HG03108 (cell line): Measurements from ENCODE around the gene DDX39B.
"Not testable (repeated sequence)": the region's sequence is repeated elsewhere in the genome, so short reads cannot be mapped to it uniquely, and the experiment has no call there.

Experiments
- ATAC-seq: cut with Tn5 transposase; IDR thresholded peaks from one replicate; pipeline ENCODE4 v1.9.1; 2021; ENCODE audit warnings: moderate library complexity; ENCODE audit not compliant: unreplicated experiment

DDX39B gene

DNA sequence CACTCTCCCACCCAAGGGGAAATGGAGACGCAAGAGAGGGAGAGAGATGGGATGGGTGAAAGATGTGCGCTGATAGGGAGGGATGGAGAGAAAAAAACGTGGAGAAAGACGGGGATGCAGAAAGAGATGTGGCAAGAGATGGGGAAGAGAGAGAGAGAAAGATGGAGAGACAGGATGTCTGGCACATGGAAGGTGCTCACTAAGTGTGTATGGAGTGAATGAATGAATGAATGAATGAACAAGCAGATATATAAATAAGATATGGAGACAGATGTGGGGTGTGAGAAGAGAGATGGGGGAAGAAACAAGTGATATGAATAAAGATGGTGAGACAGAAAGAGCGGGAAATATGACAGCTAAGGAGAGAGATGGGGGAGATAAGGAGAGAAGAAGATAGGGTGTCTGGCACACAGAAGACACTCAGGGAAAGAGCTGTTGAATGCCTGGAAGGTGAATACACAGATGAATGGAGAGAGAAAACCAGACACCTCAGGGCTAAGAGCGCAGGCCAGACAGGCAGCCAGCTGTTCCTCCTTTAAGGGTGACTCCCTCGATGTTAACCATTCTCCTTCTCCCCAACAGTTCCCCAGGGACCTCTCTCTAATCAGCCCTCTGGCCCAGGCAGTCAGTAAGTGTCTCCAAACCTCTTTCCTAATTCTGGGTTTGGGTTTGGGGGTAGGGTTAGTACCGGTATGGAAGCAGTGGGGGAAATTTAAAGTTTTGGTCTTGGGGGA is 34.3 kb upstream of the DDX39B start:
- ATAC-seq: no peak

DNA sequence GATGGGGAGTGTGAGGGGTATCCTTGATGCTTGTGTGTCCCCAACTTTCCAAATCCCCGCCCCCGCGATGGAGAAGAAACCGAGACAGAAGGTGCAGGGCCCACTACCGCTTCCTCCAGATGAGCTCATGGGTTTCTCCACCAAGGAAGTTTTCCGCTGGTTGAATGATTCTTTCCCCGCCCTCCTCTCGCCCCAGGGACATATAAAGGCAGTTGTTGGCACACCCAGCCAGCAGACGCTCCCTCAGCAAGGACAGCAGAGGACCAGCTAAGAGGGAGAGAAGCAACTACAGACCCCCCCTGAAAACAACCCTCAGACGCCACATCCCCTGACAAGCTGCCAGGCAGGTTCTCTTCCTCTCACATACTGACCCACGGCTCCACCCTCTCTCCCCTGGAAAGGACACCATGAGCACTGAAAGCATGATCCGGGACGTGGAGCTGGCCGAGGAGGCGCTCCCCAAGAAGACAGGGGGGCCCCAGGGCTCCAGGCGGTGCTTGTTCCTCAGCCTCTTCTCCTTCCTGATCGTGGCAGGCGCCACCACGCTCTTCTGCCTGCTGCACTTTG is 33.6 kb upstream of the DDX39B start, which contains the start of gene TNF:
TSS of gene TNF (plus strand) at position 231 of the 567 bp plus-strand sequence. CDS start at position 408, 177 bp downstream.
- ATAC-seq: peak; percentile 18

DNA sequence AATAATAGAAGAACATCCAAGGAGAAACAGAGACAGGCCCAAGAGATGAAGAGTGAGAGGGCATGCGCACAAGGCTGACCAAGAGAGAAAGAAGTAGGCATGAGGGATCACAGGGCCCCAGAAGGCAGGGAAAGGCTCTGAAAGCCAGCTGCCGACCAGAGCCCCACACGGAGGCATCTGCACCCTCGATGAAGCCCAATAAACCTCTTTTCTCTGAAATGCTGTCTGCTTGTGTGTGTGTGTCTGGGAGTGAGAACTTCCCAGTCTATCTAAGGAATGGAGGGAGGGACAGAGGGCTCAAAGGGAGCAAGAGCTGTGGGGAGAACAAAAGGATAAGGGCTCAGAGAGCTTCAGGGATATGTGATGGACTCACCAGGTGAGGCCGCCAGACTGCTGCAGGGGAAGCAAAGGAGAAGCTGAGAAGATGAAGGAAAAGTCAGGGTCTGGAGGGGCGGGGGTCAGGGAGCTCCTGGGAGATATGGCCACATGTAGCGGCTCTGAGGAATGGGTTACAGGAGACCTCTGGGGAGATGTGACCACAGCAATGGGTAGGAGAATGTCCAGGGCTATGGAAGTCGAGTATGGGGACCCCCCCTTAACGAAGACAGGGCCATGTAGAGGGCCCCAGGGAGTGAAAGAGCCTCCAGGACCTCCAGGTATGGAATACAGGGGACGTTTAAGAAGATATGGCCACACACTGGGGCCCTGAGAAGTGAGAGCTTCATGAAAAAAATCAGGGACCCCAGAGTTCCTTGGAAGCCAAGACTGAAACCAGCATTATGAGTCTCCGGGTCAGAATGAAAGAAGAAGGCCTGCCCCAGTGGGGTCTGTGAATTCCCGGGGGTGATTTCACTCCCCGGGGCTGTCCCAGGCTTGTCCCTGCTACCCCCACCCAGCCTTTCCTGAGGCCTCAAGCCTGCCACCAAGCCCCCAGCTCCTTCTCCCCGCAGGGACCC is 32.6 kb upstream of the DDX39B start:
- ATAC-seq: no peak

DNA sequence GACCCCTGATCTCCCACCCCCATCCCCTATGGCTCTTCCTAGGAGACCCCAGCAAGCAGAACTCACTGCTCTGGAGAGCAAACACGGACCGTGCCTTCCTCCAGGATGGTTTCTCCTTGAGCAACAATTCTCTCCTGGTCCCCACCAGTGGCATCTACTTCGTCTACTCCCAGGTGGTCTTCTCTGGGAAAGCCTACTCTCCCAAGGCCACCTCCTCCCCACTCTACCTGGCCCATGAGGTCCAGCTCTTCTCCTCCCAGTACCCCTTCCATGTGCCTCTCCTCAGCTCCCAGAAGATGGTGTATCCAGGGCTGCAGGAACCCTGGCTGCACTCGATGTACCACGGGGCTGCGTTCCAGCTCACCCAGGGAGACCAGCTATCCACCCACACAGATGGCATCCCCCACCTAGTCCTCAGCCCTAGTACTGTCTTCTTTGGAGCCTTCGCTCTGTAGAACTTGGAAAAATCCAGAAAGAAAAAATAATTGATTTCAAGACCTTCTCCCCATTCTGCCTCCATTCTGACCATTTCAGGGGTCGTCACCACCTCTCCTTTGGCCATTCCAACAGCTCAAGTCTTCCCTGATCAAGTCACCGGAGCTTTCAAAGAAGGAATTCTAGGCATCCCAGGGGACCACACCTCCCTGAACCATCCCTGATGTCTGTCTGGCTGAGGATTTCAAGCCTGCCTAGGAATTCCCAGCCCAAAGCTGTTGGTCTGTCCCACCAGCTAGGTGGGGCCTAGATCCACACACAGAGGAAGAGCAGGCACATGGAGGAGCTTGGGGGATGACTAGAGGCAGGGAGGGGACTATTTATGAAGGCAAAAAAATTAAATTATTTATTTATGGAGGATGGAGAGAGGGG is 31.7 kb upstream of the DDX39B start:
- no peak for ATAC-seq

DNA sequence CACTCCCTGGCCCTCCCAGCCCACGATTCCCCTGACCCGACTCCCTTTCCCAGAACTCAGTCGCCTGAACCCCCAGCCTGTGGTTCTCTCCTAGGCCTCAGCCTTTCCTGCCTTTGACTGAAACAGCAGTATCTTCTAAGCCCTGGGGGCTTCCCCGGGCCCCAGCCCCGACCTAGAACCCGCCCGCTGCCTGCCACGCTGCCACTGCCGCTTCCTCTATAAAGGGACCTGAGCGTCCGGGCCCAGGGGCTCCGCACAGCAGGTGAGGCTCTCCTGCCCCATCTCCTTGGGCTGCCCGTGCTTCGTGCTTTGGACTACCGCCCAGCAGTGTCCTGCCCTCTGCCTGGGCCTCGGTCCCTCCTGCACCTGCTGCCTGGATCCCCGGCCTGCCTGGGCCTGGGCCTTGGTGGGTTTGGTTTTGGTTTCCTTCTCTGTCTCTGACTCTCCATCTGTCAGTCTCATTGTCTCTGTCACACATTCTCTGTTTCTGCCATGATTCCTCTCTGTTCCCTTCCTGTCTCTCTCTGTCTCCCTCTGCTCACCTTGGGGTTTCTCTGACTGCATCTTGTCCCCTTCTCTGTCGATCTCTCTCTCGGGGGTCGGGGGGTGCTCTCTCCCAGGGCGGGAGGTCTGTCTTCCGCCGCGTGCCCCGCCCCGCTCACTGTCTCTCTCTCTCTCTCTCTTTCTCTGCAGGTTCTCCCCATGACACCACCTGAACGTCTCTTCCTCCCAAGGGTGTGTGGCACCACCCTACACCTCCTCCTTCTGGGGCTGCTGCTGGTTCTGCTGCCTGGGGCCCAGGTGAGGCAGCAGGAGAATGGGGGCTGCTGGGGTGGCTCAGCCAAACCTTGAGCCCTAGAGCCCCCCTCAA is 30.5 kb upstream of the DDX39B start, which contains the start of gene LTA:
TSS of gene LTA (plus strand) at position 249 of the 871 bp plus-strand sequence. CDS start at position 703, 454 bp downstream.
- peak; percentile 25 for ATAC-seq

DNA sequence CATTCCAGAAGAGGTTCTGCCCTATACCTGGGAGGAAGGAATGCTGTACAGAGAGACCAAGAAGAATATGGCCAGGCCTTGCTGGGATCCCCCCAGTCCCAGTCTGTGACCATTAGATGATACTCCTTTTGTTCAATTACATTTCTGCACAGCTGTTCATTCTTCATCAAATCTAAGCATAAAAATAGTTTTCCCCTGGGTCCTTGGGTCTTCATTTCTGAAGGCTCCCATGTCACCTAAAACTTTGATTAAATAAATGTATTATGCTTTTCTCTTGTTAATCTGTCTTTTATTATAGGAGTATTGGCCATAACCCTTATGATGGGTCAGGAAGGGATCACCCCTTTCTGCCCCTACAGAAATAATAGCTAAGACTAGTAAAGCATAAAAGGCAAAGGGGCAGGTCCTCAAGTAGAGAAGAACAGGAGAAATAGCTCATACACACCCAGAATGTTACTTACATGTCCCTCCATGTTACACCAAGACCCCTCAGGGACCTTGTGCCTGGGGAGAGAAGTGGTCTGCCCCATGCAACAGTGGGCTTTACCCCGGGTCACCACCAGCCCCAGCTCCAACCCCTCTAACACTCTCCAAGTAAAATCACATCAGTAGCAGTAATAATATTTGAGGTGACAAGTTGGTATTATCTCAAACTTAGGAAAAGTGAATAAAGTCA is 28.2 kb upstream of the DDX39B start:
- no peak for ATAC-seq

DNA sequence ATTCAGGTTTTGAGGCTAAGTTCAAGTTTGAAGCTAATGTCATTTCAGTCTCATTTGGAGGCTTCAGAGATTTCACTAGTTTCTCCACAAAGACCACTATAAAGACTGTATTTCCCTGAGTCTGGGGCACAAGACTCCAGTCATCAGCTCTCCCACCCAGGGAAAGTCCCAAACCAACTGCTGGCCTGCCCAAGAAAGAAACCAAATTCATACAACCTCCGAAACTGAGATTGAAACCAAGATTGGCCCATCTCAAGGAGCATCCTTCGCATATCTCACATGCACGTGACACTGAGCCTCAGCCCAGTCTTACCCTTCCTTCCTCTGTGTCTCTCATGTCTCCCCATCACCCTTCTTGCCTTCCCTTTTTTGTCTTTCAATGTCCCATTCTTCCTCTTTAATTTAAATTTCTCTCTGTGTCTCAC is 26.7 kb upstream of the DDX39B start:
- ATAC-seq: peak; percentile 46

DNA sequence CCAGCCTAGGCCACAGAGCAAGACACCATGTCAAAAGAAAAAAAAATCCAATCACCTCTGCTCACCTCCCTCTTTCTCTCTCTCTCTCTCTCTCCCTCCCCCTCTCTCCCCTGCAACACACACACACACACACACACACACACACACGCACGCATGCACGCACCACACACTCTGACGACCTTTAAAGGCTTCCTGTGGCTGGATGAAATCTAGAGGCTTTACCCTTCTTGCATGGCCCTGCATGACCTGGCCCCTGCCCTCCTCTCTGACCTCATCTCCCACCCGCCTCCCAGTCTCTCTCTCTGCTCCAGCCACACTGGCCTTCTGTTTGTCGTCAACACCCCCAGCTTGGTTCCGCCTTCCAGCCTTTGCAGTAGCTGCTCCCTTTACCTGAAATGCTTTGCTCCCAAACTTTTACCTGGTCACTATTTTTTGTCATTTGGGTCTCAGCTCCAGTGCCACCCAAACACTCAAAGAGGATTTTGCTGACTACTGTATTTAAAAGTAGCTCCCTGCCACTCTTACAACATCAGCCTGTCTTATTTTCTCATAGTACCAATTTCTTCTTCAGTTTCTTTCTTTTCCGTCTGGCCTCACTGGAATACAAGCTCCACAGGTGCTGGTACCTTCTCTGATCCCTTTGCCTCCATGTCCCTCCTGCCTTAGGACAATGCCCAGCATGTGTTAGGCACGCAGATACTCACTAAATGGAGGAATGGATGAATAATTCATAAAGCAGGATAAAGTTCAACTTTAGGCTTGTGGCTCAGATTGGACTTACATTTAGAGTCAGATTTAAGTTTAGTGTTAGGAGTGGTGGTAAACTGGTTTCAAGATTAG is 25.9 kb upstream of the DDX39B start:
- ATAC-seq: no peak

DNA sequence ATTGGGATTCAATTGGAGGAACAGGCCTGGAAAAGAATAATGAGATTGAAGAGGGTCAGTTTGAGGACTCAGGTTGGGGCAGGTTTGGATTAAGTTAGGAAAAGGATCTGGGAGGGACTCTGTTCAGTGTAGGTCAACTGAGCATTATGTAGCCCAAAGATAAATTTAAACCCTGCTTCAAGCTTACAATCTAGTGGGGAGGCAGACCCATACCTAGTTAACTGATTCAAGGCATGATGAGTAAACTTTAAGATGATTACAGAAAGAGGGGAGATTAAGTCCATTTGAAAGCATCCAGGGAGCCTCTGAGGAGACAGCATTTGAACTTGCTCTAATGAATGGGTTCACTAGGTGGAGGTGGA is 18.9 kb upstream of the DDX39B start:
- no peak for ATAC-seq

DNA sequence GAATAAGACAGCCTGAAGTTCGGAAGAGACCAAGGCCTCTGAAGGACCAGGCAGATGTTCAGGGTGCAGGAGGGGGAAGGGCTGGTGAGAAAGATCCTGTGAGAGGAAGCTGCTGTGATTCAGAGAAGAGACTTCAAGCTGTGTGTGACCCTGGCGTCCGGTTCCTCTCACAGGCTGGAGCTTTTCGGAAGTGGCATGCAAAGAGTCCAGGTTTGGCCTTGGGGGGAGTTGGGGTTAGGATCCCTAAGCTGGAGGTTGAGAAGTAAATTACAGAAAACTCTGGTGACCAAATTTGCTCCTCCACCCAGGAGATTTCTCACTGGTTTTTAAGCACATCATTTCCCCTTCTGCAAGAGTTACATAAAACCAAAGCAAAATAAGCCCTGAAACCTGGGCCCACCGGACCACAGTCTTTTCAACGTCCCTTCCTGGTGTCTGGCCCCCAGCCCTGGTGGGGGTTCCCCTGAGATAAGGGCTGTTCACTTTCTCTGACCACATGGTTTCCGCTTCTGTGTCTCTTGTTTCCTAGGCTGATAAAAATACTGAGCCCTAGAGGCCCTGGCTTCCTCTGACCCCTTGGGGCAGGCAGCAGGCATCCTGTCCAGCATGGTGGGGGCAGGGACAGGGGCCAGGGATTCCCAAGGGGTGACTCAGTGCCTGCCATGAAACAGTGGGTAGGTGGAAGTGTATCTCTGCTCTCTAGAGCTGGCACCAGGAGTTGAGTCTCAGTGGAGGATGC is 18.3 kb upstream of the DDX39B start:
- peak; percentile 63 for ATAC-seq

DNA sequence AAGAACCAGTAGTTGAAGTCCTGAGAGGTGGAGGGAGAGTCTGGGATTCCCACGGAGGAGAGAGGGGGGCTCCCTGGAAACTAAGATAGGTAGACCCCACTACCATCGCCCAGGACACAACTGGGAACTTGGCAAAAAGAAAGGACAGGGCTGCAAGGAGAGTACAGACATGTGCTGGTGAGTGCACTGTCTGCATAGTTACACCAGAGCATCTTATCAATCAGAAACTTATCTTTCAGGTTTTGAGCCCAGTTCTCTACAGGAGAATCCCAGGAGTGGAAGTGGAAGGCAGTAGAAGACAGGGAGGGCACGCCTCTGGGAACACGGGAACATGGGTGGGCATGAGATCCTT is 17.8 kb upstream of the DDX39B start:
- ATAC-seq: no peak

DNA sequence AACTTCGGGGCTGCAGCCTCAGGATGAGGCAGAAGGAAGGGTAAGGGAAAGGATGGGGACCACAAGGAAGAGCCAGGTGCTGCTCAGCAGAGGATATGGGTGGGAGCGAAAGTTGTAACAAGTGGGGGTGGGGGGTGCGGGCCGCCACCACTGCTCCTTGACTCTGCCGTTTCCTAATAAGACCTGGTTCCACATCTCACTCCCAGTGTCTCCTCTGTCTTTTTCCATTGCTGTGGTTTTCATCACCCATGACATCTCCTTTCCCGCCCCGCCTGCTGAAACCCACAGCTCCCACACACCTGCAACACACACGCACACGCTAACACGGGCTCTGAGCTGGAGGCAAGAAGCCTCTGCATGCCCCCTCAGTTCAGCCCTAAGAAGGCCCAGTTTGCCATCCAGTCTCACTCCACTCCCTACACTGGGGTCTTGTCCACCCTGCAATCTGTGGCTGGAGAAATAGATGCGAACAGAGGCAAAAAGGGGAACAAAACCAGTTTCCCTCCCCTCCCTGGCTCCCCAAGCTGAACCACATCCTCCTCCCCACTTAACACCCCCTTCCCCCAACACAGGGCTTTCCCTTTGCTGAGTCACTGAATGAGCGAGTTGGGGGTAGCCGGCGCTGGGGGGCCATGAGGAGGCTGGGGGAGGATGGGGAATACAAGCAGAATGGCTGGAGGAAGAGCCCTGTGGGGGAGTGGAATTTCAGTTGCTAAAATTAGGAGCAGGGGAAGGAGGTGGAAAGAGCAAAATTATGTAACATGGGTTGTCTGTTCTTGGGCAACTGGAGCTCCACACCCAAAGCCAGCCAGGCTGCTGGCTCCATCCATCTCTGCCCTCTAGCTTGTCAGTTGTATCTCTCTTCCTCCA is 17.1 kb upstream of the DDX39B start:
- no peak for ATAC-seq

DNA sequence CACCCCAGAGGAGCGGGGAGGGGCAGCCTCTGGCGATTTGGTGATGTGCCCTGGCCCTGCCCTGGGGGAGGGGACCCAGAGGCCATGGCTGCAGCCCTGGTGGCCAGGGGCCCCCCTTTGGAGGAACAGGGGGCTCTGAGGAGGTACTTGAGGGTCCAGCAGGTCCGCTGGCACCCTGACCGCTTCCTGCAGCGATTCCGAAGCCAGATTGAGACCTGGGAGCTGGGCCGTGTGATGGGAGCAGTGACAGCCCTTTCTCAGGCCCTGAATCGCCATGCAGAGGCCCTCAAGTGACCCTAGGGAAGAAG is 16.5 kb upstream of the DDX39B start:
- no peak for ATAC-seq

DNA sequence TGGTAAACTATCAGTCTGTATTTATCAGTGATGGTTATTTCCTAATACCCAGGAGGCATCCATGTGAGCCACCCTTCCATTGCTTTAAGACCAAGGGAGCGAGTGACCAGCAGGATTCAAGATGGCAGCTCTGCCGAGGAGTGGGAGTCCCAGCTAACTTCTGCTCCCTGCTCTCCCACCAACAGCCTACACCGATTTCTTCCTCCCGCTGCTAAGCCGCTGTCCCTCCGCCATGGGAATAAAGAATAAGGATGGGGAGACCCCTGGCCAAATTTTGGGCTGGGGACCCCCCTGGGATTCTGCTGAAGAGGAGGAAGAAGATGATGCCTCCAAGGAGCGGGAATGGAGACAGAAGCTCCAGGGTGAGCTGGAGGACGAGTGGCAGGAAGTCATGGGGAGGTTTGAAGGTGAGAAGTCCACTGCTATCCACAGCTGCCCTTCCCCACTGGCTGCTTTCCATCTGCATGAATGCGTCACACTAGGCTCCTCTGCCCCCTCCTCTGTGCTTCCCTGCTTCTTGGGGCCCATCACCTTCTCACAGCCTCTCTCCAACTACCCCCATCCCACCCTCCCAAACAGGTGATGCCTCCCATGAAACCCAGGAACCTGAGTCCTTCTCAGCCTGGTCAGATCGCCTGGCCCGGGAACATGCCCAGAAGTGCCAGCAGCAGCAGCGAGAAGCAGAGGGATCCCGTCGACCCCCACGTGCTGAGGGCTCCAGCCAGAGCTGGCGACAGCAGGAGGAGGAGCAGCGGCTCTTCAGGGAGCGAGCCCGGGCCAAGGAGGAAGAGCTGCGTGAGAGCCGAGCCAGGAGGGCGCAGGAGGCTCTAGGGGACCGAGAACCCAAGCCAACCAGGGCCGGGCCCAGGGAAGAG is 15.9 kb upstream of the DDX39B start:
- ATAC-seq: no peak

DNA sequence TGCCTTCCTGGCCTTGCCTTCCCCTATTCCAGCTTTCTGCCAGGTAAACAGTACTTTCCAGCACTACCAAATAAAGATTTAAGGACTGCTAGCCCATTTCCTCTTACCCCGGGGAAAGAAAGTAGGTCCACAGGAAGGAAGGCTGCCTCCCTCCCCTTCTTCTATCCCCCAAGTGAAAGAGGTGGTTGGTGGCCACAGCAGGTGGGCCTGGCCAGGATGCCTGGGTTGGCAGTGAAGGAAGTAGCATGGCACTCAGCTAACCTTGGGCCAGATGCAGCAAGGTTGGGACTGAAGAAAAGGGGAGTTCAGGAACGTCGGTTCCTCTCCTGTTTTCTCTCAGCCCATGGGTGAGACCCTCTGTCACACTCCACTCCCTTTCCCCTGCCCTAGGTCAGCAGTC is 14.5 kb upstream of the DDX39B start:
- no peak for ATAC-seq

DNA sequence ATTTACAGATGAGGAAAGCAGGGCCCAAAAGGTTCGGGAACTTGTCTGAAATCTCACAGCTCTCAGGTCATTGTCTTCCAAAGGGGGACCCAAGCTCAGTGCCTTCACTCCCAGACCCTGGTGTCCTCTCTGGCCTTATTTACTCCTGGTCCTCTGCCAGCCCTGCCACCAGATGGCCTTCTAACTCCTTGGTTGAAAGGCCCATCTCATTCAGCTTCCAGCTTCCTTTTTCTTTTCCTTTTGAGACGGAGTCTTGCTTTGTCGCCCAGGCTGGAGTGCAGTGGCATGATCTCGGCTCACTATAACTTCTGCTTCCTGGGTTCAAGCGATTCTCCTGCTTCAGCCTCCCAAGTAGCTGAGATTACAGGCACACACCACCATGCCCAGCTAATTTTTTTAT is 9.6 kb upstream of the DDX39B start:
- not testable (repeated sequence) for ATAC-seq
